HUDEP-2 (cell line): ENCODE data around the gene ZNF394.
A peak's percentile ranks its signal among the peaks of the same experiment; 100 is the strongest.

Experiments
- DNase-seq, 76 experiments: peaks; one replicate each; lab custom pipeline; 2025; ENCODE audit not compliant: unreplicated experiment in 76 of 76; lab: John Stamatoyannopoulos, UW

Gene ZNF394

GRCh38 chr7:99497766-99498545, 2.1 kb downstream of the ZNF394 start:
- DNase-seq: no peak

- no peak for DNase-seq
Observed at GRCh38 chr7:99493823-99494222, 6.3 kb downstream of the ZNF394 start.

- DNase-seq: no peak
Observed at GRCh38 chr7:99490878-99491277, 9.2 kb downstream of the ZNF394 start.

- no peak for DNase-seq
Observed at GRCh38 chr7:99489235-99489634, 10.8 kb downstream of the ZNF394 start.

GRCh38 chr7:99485094-99485493, 15.0 kb downstream of the ZNF394 start:
- no peak for DNase-seq

GRCh38 chr7:99478464-99479440, 21.3 kb downstream of the ZNF394 start:
- DNase-seq: no peak

- no peak for DNase-seq
Observed at GRCh38 chr7:99476107-99476506, 24.0 kb downstream of the ZNF394 start.

GRCh38 chr7:99473315-99473596, 26.8 kb downstream of the ZNF394 start:
- peak in 40 of 76 experiments; percentile 2 to 67 (median 28) for DNase-seq

- peak; percentile 29 to 98 (median 95) for DNase-seq
Observed at GRCh38 chr7:99472561-99473314, 27.3 kb downstream of the ZNF394 start, which contains the start of gene ZNF789. Gene ZNF789, plus strand, starts transcription at chr7:99472890. Its CDS starts 3,567 bp downstream, at chr7:99476457.

- no peak for DNase-seq
Observed at GRCh38 chr7:99469381-99470065, 30.6 kb downstream of the ZNF394 start.

- DNase-seq: no peak
Observed at GRCh38 chr7:99468336-99468918, 31.7 kb downstream of the ZNF394 start.

GRCh38 chr7:99465421-99465768, 34.7 kb downstream of the ZNF394 start:
- DNase-seq: peak in 1 of 76 experiments; percentile 32

- no peak for DNase-seq
Observed at GRCh38 chr7:99461221-99461620, 38.9 kb downstream of the ZNF394 start.

- DNase-seq: no peak
Observed at GRCh38 chr7:99460651-99461050, 39.4 kb downstream of the ZNF394 start.

- DNase-seq: peak in 25 of 76 experiments; percentile 2 to 34 (median 11)
Observed at GRCh38 chr7:99459087-99459486, 41.0 kb downstream of the ZNF394 start.

- no peak for DNase-seq
Observed at GRCh38 chr7:99457650-99458493, 42.2 kb downstream of the ZNF394 start.

GRCh38 chr7:99457050-99457649, 42.9 kb downstream of the ZNF394 start:
- DNase-seq: no peak

GRCh38 chr7:99456288-99456687, 43.8 kb downstream of the ZNF394 start:
- DNase-seq: no peak

- no peak for DNase-seq
Observed at GRCh38 chr7:99455874-99456273, 44.2 kb downstream of the ZNF394 start.
